ENCODE measurements around the gene RNFT2.
"Not testable (repeated sequence)": the region's sequence is repeated elsewhere in the genome, so short reads cannot be mapped to it uniquely, and the experiment has no call there.

RNFT2 gene

DNA sequence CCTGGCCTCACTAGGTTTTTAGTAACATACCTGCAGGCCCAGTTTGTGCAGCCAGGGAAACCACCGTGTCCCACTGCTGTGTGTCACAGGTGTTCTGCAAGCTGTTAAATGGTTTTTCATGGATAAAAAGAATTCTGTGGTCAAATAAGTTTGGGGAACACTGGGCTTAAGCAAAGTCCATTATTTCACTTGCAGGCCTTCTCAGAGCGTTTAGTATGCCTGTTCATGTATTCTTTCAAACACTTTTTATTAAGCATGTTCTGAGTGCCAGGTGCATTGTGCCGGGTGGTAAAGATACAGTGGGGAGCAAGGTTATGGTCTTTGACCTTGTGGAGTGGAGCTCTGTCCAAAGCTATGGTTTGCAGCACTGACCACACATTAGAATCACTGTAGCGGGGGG is 7.4 kb downstream of the RNFT2 start:
- DNase-seq: no peak

DNA sequence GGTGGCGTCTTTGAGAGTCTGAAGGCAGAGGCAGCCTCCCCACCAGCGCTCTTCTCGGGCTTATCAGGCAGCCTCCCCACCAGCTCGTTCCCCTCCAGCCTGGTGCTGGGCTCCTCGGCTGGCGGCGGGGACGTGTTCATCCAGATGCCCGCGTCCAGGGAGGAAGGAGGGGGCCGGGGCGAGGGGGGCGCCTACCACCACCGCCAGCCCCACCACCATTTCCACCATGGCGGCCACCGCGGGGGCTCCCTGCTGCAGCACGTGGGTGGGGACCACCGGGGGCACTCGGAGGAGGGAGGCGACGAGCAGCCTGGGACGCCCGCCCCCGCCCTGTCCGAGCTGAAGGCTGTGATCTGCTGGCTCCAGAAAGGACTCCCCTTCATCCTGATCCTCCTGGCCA is 11.8 kb downstream of the RNFT2 start:
- DNase-seq: no peak

DNA sequence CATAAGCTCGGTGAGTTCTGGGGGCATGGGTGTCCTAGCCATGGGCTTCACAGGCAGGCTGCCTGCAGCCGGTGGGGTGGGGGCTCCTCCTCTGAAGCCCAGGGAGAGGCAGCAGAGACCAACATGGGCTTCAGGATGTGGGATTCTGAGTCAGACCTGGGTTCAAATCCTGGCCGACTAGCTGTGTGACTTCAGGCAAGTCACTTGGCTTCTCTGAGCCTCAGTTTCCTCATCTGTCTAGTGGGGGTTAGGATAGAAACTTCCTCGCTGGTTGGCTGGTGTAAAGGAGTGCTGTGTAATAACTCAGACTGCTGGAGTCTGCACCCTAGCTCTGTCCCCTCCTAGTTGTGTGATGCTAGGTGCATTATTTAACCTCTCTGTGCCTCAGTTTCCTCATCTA is 12.2 kb downstream of the RNFT2 start:
- no peak for DNase-seq

DNA sequence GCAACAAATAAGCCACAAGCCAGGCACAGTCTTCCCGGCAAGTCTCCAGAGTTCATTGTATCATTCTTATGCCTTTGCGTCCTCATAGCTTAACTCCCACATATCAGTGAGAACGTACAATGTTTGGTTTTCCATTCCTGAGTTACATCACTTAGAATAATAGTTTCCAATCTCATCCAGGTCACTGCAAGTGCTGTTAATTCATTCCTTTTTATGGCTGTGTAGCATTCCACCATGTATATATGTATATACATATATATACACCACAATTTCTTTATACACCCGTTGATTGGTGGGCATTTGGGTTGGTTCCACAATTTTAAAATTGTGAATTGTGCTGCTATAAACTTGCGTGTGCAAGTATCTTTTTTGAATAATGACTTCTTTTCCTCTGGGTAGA is 16.0 kb downstream of the RNFT2 start:
- DNase-seq: not testable (repeated sequence)

DNA sequence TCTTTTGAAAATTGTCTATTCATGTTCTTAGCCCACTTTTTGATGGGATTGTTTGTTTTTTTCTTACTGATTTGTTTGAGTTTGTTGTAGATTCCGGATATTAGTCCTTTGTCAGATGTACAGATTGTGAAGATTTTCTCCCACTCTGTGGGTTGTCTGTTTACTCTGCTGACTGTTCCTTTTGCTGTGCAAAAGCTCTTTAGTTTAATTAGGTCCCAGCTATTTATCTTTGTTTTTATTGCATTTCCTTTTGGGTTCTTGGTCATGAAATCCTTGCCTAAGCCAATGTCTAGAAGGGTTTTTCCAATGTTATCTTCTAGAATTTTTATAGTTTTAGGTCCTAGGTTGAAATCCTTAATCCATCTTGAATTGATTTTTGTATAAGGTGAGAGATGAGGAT is 16.7 kb downstream of the RNFT2 start:
- DNase-seq: not testable (repeated sequence)

DNA sequence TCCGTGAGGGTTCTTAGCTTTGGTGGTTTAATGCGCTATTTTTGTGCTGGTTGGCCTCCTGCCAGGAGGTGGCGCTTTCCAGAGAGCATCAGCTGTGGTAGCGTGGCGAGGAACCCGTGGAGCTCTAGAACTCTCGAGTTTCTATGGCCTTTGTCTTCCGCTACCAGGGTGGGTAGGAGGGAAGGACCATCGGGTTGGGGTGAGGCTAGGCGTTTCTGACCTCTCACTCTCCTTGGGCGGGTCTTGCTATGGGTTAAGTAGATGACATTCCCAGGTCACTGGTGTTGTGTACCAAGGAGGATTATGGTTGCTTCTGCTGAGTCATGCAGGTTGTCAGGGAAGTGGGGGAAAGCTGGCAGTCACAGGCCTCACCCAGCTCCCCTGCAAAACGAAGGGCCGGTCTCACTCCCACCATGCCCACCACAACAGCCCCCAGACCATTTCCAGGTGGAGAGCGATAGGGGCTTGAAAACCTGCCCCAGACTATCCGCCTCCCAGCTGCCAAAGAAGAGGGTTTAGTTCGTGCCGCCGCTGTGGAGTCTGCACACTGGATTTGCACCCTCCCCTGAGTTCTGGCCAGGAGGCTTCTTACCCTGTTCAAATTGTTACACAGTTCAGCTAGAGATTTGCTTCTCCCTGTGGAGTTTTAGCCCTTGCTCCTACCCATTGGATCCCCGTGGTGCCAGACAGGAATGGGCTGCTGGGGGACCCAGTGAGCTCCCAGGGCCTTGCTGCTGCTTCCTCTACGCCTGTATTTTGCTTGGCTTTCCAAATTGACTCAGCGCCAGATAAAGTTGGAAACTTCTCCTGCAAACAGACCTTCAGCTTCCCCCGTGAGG is 21.9 kb downstream of the RNFT2 start:
- no peak for DNase-seq

DNA sequence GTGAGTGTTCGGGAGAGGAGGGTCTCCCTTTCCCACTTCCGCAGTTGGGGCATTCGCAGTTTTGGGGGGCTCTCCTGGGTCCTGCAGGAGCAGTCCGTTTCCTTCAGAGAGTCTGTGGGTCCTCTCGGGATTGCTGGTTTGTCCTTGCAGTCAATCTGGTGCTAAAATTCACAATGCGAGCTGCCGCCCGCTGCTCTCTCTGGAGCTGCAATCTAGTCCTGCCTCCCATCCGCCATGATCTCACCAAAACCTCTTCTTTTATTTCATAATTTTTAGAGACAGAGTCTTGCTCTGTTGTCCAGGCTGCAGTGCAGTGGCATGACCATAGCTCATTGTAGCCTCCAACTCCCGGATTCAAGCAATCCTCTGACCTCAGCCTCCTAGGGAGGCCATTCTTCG is 22.5 kb downstream of the RNFT2 start:
- no peak for DNase-seq

DNA sequence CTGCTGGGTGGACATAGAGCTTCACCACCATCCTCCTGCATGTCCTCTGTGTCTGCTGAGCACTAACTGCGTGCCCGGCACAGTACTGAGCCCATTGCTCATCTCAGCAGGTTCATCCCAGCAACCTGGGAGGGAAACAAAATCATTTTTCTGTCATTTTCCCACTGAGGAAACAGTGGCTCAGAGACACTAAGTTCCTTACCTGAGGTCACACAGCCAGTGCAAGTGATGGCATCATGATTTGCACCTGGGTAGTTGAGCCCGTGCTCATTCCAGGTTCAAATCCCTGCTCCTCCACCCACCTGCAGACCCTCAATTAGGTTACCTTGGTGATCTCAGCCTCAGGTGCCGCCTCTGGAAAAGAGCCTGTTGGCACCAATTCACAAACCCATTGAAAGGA is 23.4 kb downstream of the RNFT2 start:
- no peak for DNase-seq

DNA sequence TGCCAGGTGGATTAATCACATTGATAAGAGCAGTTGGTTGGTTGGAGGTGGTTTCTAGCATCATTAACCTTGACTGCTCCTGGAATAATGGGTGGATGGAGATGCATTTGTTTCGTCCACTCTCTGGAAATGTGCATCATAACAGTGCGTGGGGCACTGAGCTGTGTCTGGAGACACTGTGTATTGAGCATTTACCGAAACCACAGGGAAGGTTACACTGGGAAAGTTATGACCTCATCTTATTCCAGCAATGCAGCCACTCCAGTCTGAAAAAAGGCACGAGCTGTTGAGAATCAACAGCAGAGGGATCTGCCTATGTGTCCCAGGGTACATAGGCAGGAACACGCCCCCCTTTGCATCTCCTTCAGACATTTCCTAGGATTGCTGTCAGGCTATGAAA is 27.2 kb downstream of the RNFT2 start:
- DNase-seq: no peak

DNA sequence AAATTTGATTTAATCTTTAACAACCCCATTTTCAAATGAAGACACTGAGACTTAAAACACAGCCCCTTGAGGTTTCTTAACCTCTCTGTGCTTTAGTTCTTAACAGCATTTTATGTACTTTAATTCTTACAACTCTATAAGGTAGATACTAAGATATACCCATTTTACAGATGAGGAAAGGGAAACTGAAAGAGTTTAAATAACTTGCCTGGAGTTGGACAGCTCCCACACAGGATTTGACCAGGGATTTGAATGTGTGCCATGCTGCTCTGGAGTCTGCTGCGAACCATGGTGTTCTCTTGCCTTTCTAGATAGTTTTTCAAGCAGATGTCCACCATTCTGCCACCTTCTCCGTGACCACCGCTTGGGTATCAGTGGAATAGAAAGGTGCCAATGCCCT is 28.2 kb downstream of the RNFT2 start:
- DNase-seq: no peak

DNA sequence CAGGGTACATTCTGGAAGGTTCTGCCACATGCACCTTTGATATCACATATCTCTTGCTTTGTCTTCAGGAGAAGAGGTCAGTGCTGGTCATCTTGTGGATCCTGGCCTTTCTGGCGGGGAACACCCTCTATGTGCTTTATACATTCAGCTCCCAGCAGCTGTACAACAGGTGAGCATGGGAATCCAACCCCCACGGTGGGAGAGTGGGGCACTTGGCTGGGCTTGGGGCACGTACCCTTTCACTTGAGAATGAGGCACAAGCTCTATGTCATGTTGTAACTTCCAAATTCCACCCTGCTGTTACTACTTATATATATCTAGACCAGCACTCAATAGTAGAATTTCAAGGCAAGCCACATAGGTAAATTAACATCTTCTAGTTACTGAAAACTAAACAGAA is 28.6 kb downstream of the RNFT2 start:
- DNase-seq: no peak

DNA sequence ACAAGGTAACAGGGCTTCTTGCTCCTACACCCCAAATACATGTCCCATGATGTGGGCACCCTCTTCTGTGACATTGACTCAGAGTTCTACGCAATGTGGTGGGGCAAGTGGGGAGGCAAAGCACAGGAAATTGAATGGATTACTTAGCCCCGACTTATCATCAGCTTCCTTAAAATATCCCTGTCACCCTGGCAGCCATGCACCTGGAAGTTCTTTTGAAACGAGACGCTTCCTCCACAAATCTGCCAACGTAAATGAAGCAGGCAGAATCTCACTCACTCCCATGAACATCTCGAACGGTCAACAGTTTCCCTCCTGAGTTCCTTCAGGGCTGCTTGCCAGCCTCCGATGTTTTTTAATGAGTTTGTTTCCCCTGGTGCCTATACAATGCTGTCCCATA is 33.5 kb downstream of the RNFT2 start:
- no peak for DNase-seq

DNA sequence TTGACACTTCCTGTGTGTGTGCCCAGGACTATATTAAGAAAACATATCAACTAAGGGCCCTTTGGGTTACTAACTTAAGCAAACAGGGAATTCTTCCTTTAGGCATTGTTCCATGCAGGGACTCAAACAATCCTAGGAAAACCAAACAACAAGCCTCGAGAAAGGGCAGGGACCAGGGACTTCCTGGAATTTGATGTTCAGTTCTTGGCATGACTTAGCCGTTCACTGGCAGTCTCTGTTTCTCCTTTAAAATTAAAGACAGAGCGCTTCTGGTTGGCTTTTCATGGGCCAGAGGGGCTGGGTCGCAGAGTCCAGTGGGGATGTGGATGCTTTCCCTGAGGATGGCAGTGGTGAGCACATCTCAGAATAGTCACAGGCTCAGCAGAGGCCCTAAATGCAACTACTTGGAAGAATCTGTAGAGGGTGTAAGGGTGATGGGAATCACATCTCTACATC is 35.2 kb downstream of the RNFT2 start:
- no peak for DNase-seq

DNA sequence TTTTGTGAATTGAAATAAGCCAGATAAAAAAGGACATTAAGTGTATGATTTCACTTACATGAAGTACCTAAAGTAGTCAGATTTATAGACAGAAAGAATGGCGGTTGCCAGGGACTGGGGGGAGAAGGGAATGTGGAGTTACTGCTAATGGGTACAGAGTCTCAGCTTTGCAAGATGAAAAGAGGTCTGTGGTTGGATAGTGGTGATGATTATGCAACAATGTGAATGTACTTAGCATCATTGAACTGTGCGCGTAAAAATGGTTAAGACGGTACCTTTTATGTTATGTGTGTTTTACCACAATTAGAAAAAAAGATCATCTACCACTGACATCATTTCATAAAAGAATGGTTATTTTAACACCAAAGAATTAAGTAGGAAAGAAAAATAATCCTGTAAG is 35.9 kb downstream of the RNFT2 start:
- DNase-seq: no peak

DNA sequence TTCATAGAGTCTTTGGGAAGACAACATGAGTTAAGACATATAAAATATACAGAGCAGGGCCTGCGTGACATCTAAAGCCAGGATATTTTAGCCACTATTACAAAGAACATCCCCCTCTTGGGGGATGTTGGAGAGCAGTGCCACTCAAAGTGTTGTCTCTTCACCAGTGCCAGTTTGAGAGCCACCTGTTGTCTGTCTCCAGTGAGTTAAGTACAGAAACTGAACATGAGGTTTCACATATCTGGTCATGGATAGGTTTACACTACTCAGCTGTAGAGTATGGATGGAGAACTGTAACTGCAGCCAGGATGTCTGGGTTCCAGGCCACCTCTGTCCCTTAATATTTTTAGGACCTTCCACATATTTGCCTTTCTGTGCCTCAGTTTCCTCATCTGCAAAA is 39.1 kb downstream of the RNFT2 start:
- DNase-seq: no peak

DNA sequence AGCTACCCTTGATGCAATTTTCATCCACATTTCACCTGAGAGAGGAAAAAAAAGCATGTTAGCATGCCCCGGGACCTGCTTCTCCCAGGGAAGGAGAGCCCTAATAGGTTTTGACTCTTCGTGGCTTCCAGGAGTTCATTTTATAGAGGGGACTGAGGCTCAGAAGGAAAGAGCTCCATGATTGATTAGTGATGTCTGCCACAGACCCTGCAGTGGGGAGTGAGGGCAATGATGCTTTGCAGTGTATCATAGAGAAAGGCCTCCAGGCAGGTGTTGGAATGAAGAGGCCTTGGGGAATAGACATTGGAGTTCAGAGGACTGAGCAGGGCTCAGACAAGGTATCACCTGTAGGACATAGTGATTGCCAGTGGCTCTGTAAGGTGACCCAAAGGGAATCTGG is 41.5 kb downstream of the RNFT2 start:
- DNase-seq: no peak

DNA sequence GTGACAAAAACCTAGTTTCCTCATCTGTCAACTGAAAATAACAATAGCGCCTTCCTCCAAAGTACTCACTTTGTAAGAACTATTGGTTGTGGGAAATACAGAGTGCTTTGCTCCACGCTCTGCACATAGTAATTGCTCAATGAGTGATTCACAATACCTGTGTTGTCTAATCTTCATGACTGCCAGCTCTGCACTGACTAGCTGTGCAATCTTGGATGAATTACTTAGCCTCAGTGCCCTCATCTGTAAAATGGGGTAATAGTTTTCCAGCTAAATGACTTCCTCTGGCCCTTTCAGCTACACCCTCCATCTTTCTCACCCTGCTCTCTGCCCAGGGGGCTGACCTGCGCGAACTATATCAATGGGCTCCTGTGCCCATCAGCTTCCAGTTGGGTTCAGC is 42.8 kb downstream of the RNFT2 start:
- DNase-seq: no peak

DNA sequence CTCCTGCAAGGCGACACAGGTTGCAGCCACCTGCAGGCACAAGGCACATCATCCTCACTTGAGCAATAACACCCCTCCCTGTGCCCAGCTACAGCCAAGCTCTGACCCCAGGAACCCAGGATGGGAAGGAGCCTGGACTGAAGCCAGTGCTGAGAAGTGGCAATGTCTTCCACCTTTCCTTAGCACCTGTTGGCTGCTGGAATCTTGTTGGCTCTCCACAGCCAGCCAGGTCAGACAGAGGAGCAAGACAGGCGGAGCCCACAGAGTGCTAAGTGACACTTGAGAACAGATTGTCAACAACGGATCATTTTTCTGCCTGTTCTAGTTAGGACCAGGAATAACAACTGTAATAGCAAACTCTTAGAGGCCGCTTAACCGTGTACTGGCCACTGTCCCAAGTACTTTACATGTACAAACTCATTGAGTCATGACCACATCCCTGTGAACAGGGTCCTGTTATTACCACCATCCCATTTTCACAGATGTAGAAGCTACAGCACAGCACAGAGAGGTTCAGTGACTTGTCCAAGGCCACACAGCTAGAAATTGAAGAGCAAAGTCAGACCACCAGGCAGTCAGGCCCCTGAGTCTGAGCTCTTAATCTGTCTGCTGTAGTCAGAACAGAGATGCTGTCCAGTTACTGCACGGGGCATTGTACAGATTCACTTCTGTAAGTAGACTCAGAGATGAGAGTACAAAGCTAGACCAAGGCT is 45.6 kb downstream of the RNFT2 start:
- DNase-seq: no peak

DNA sequence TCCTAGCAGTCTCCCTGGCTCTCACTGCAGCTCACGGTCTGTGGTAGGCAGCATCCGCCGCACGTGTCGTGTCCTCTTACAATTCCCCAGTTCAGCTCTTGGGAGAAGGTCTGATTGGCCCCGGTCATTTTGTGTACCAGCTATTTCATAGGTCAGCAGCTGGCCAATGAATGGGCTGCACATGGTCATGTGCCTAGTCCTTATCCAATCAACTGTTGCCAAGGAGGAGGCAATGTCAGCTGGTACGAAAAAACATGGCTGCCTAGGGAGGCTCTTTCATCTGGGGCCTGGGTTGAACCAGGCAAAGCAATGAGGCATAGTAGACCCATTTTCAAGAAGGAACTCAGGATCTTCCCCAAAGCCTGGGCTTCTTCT is 46.1 kb downstream of the RNFT2 start:
- no peak for DNase-seq

DNA sequence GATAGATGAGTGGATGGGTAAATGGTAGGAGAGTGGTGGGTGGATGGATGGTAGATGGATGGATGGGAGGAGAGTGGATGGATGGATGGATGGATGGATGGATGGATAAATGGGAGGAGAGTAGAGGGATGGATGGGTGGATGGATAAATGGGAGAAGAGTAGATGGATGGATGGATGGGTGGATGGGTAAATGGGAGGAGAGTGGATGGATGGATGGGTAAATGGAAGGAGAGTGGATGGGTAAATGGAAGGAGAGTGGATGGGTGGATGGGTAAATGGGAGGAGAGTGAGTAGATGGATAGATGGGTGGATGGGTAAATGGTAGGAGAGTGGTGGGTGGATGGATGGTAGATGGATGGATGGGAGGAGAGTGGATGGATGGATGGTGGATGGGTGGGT is 51.4 kb downstream of the RNFT2 start:
- DNase-seq: not testable (repeated sequence)

DNA sequence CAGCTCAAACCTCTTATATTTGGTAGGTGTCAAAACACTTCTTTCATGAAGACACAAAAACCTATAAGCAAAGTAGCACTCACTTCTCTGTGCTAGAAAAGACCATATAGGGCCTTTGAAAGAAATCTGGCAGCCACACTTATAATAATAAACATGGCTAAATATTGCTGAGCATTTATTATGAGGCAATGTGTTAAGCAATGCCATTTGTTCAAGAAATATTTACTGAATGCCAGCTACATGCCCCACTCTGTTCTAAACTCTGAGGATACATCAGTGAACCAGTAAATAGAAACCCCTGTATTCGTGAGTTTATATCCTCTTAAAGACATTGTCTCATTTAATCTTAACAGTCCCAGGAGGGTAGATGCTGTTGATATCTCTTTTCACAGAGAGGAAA is 52.0 kb downstream of the RNFT2 start:
- no peak for DNase-seq

DNA sequence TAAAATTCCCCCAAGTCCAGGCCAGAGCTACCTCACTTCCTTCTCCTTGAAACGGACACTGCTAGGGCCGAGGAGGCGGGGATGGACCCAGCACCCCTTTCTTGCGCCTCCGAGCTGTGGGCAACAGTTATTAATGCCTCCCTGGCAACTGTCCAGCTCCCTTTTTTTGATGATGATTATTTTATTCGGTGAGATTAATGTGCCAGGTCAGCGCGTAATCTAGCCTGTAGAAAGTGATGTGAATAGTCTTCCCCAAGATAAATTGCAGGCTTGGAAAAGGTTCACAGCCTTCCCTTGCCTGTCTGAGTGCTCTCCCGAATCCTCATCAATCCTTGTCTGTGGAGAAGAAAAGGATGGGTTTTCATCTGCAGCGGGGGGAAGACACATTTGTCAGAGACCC is 54.3 kb downstream of the RNFT2 start:
- DNase-seq: no peak

DNA sequence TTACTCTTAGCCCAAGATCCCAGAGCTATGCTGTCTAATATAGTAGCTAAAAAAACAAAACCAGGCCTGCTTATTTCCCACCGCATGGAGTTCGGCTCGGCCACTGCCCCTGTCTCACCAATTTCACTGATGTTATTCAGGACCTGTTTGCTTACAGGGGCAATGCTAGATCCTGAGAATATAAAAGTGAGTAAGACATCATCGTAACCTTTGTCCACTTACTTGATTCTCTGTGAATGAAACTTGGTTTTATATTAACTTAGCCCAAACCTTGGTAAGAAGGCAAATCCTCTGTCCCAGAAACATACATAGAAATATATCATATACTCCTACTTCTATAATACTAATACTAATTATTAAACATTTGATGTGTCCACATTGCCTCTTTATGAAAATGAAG is 56.6 kb downstream of the RNFT2 start:
- no peak for DNase-seq

DNA sequence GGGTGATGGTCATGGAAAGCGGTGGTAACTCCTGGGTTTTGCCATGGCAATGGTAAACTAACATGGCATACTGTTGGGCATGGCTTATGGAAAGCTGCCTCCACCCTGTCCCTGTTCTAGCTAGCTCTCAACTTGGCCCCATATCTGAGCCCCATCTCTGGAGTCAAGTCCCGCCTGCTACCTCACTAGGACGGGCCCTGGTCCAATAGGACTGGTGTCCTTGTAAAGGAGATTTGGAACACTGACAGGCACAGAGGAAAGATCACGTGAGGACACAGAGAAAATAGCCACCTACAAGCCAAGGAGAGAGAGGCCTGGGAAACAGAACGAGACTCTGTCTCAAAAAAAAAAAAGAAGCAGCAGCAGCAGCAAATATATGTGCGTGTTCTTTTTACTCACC is 59.8 kb downstream of the RNFT2 start:
- no peak for DNase-seq

DNA sequence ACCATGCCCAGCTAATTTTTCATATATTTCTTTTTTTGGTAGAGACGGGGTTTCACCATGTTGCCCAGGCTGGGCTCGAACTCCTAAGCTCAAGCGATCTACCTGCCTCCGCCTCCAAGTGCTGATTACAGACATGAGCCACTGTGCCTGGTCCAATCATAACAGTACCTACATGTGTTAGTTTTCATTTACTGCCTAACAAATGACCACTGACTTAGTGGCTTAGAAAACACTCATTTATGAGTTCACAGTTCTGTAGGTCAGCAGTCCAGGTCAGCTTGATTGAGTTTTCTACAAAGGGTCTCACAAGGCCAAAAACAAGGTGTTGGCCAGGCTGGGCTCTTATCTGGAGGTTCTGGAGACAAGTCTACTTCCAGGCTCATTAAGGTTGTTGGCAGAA is 60.6 kb downstream of the RNFT2 start:
- DNase-seq: no peak

Data from activated effector memory CD4-positive, alpha-beta T cell treated with Interleukin-2 at 50 U/mL for 16 hours (primary cell).